Psoas muscle (tissue), 8 donors: Measurements from ENCODE around the gene CELSR3. TPM values are rescaled to one million over a fixed set of nuclear protein-coding genes. Genes with fewer than 3 reads are reported as not detected.
A peak's percentile ranks its signal among the peaks of the same experiment; 100 is the strongest.

Source experiments
- ATAC-seq, 4 donors: fragments of 200-7000 bp; cut with Tn5 transposase; one replicate each; pipeline ENCODE4 v1.9.1; 2020; ENCODE audit warnings: moderate library complexity in 3 of 4, mild to moderate bottlenecking in 2 of 4
- DNase-seq, 2 donors: peaks; one replicate each; pipeline ENCODE4 v3.0.0-alpha.2; 2020
- H3K27ac ChIP-seq: fragments of 200-600 bp; one replicate; pipeline ENCODE4 v1.8.0; 2022
- H3K27me3 ChIP-seq, 3 donors: fragments of 200-600 bp in 1 of 3; one replicate each; pipeline versions ENCODE4 v1.6.1 to v1.8.0; 2013 to 2022; ENCODE audit warnings: low read length in 2 of 3, mild to moderate bottlenecking in 2 of 3, moderate library complexity in 1 of 3; ENCODE audit not compliant: insufficient read depth in 3 of 3
- H3K36me3 ChIP-seq, 2 donors: fragments of 200-600 bp in 1 of 2; one replicate each; pipeline versions ENCODE4 v1.6.1 to v1.8.0; 2013 to 2022; ENCODE audit warnings: low read depth in 1 of 2, mild to moderate bottlenecking in 1 of 2, moderate library complexity in 1 of 2; ENCODE audit not compliant: insufficient read depth in 1 of 2
- H3K4me1 ChIP-seq: fragments of 200-600 bp; one replicate; pipeline ENCODE4 v1.8.0; 2022
- H3K4me3 ChIP-seq: fragments of 200-600 bp; one replicate; pipeline ENCODE4 v1.8.0; 2022; ENCODE audit warnings: mild to moderate bottlenecking
- H3K9me3 ChIP-seq: fragments of 200-600 bp; one replicate; pipeline ENCODE4 v1.8.0; 2022
- WGBS, 3 donors: extraction: QIAGEN DNeasy Blood & Tissue Kit; methylation state at CpG; one replicate each; pipeline versions ENCODE4 v1.1.6 to v1.1.7; 2013; 5-methylcytosine and 5-hydroxymethylcytosine counted together
- intact Hi-C, 2 donors: fragments of 100-400 bp; cut with DNase I; formaldehyde crosslinking; loops; one replicate each; pipeline versions ENCODE4 v1.11.0 to v1.14.2; 2022
- polyA plus RNA-seq, 3 donors: library from polyadenylated mRNA; stranded (reverse); fragments of 200-250 nt; gene quantifications; one replicate each; pipeline ENCODE4 v1.2.3, GENCODE V29; 2013
- total RNA-seq, 4 donors: library from RNA; stranded (reverse); fragmentation: NEBNext Ultra II Directional in 2 of 4; extraction: Animal tissue kit (Norgen Biotek cat#: 25700) in 2 of 4; gene quantifications; one replicate each; pipeline versions ENCODE4 v1.2.1 to v1.2.4, GENCODE V29; 2021 to 2023
- TF ChIP-seq, protein P1 (sequence below): fragments of 200-600 bp; IDR thresholded peaks from one replicate; pipeline ENCODE4 v1.8.0; 2022; ENCODE audit warnings: antibody characterized with exemption
- donor health status: healthy with polysubstance abuse.
- donor health status: DM: no; HTN: no; CAD: no; lungs with moderate emphysema.
- donor health status: Bipolar disorder and iron deficiency.
- donor health status: healthy.
- donor health status: DM: yes; HTN: yes; CAD: no.
- donor health status: DM: no; HTN: no; CAD: no.
- donor health status: DM: no; HTN: no; CAD: no.
- donor health status: DM: yes; HTN: yes; CAD: no.

The CELSR3 gene
- total and polyA plus RNA-seq, 7 donors = 0.04 to 0.21 (median 0.14) TPM

DNA sequence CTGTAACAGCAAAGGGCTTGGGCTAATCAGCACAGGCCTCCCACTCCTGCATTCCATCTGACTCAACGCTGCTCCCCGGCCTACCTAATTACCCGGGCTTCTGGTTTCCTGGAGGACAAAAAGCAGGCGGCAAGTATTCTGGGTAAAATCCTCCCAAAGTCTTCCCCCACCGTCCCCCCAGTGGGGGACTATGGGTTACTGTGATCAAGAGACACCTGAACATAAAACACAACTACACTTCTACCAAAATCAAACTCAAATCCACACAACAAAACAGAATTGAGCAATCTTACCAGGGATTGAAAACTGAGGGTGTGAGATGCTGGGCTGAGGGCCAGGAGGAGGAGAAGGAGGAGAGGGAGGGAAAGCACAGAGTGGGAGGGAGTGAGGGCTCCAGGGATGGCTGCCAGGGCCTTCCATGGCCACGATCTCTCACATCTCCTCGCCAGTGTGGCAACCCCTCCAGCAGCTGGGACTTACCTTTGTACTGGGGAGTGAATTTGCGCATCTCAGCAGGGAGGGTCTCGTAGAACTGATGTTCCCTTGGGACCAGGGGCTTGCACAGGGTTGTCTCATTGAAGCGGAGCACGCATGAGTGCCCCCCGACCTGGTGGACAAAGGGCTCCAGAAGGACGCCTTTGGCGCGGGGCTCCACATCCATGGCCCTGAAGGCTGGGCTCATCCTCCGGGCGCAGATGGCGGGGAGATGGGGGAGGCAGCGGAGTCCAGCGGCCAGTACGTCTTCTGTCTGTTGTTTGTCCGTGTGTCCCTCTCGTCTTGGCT lies 32.1 kb upstream of the CELSR3 start:
- Histone ChIP-seq H3K4me1 (no peaks in the 10 kb centered on the region), H3K36me3 (peaks cover 0 to 71% of the 10 kb centered on the region in 2 donors), H3K9me3 (no peaks in the 10 kb centered on the region), H3K4me3 (peak overlapping the region; percentile 32), H3K27me3 (no peaks in the 10 kb centered on the region), H3K27ac (peak overlapping the region; percentile 6)
- TF ChIP-seq, protein P1, sequence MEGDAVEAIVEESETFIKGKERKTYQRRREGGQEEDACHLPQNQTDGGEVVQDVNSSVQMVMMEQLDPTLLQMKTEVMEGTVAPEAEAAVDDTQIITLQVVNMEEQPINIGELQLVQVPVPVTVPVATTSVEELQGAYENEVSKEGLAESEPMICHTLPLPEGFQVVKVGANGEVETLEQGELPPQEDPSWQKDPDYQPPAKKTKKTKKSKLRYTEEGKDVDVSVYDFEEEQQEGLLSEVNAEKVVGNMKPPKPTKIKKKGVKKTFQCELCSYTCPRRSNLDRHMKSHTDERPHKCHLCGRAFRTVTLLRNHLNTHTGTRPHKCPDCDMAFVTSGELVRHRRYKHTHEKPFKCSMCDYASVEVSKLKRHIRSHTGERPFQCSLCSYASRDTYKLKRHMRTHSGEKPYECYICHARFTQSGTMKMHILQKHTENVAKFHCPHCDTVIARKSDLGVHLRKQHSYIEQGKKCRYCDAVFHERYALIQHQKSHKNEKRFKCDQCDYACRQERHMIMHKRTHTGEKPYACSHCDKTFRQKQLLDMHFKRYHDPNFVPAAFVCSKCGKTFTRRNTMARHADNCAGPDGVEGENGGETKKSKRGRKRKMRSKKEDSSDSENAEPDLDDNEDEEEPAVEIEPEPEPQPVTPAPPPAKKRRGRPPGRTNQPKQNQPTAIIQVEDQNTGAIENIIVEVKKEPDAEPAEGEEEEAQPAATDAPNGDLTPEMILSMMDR = no peak
- 63 to 70% (median 66%) methylated on average over 23 of the region's 23 CpGs for WGBS, 3 donors
- peak; percentile 82 to 89 for DNase-seq
- intact Hi-C loops = no loop called here
- ATAC-seq = peak in 3 of 4 donors; percentile 64 to 78 (median 71)

DNA sequence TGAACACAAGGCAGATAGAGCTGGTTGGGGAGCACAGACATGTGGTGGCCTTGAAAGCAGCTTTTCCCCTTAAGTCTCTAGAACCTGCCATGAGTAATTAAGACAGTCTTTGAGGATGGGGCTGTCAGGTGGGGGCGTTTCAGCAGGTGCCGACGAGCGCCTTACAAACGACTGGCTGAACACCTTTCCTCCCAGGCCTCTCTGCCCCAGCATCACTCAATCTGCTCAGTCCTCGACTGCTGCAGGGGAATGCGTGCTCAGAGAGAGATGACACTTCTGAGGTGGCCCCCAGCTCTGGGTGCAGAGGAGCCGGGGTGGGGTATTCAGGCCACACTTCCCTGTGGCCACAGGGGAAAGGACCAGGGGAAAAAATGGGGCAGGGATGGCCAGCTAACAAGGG lies 31.1 kb upstream of the CELSR3 start:
- intact Hi-C loops = no loop called here
- H3K4me3 ChIP-seq = peak overlapping the region; percentile 32
- H3K4me1 ChIP-seq = no peaks in the 10 kb centered on the region

DNA sequence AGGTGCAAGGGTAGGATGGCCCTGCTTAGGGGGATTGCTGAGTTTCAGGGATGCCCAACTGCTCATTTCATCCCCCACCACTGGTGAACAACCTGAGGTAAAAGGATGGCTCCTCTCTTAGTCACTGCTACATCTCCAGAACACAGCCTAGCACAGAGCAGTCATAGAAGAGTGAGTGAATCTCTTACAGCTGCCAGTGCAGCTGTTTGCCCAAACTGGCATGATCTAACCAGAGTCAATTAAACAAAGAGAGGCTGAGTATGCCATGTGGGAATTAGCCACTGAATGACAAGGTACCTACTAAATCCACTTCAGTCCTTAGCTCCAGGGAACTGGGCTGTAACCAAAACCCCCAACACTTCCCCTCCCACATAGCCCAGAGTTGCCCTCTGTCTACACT lies 29.9 kb upstream of the CELSR3 start:
- Histone ChIP-seq H3K27me3 (no peaks in the 10 kb centered on the region), H3K4me3 (no peak overlapping the region), H3K27ac (no peak overlapping the region), H3K9me3 (no peaks in the 10 kb centered on the region), H3K4me1 (no peaks in the 10 kb centered on the region), H3K36me3 (peaks cover under 1 to 79% of the 10 kb centered on the region in 2 donors)
- TF ChIP-seq, protein P1 = no peak
- ATAC-seq = no peak
- DNase-seq = no peak
- intact Hi-C loops = no loop called here

More for the DNA sequence above, 31.1 kb upstream of the CELSR3 start:
- ATAC-seq (no peak), DNase-seq (no peak)
- no peaks in the 10 kb centered on the region for H3K27me3 ChIP-seq
- H3K9me3 ChIP-seq = no peaks in the 10 kb centered on the region
- 83 to 87% (median 84%) methylated on average over 8 of the region's 8 CpGs for WGBS, 3 donors
- TF ChIP-seq, protein P1 = no peak
- H3K36me3 ChIP-seq = peaks cover 0 to 71% of the 10 kb centered on the region in 2 donors
- H3K27ac ChIP-seq = no peak overlapping the region

DNA sequence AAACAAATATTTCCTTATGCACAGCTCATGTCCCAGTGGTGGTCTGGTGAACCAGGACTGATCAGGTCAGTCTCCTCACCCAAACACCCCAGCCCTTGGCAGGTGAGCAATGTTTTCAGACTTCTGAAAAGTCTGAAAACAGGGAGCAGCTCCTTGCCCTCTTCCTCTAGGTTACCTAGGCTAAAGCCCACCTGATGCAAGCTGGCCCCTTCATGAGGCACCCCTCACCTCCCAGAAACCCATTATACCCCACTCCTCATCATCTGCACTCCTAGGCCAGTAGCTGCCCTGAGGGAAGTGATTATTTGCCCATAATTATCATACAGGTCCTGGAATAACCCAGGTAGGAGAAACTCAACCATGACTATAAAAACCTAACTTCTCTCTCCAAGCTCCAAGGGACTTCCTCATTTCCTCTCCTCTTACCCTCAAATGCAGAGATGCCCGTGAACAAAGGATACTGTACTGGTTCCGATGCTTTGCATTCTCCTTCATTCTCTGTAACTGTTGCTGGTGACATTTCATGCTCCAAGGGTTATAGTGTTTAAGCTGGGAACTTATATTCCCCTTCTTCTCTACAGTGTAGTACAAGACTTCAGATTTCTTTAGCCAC lies 28.3 kb upstream of the CELSR3 start:
- peaks cover 13% of the 10 kb centered on the region for H3K4me1 ChIP-seq
- intact Hi-C loops = no loop called here
- TF ChIP-seq, protein P1 = no peak

More for the DNA sequence above, 28.3 kb upstream of the CELSR3 start:
- no peak overlapping the region for H3K27ac ChIP-seq
- no peaks in the 10 kb centered on the region for H3K9me3 ChIP-seq
- ATAC-seq (no peak), DNase-seq (no peak)
- H3K27me3 ChIP-seq = no peaks in the 10 kb centered on the region
- no peak overlapping the region for H3K4me3 ChIP-seq
- 88 to 97% (median 90%) methylated on average over 2 of the region's 2 CpGs for whole genome bisulfite sequencing, 3 donors
- peaks cover 5 to 84% of the 10 kb centered on the region in 2 donors for H3K36me3 ChIP-seq
